Amniotic epithelial cell (primary cell): ENCODE measurements around the gene CRYAA.
"Not testable (repeated sequence)": the region's sequence is repeated elsewhere in the genome, so short reads cannot be mapped to it uniquely, and the experiment has no call there.

ENCODE experiments used
- DNase-seq: peaks from one replicate; pipeline ENCODE4 v3.0.0-alpha.2; 2010; ENCODE audit warnings: low read depth

Gene CRYAA

GRCh38 chr21:43168708-43169107, at the start of gene CRYAA:
Gene CRYAA (plus strand): TSS chr21:43169008. CDS start chr21:43169100, 92 bp downstream.
- not testable (repeated sequence) for DNase-seq

GRCh38 chr21:43130094-43130493, 38.7 kb upstream of the CRYAA start:
- DNase-seq, result not testable (repeated sequence)

GRCh38 chr21:43134520-43134919, 34.3 kb upstream of the CRYAA start:
- not testable (repeated sequence) for DNase-seq

- DNase-seq, result not testable (repeated sequence)
Observed at GRCh38 chr21:43138944-43139343, 29.9 kb upstream of the CRYAA start.

GRCh38 chr21:43141407-43141806, 27.4 kb upstream of the CRYAA start:
- not testable (repeated sequence) for DNase-seq

- DNase-seq, result not testable (repeated sequence)
Observed at GRCh38 chr21:43146637-43147036, 22.2 kb upstream of the CRYAA start.

- DNase-seq, result not testable (repeated sequence)
Observed at GRCh38 chr21:43147999-43148398, 20.8 kb upstream of the CRYAA start.

- not testable (repeated sequence) for DNase-seq
Observed at GRCh38 chr21:43149344-43149743, 19.5 kb upstream of the CRYAA start.

- not testable (repeated sequence) for DNase-seq
Observed at GRCh38 chr21:43153601-43154000, 15.2 kb upstream of the CRYAA start.

- DNase-seq, result not testable (repeated sequence)
Observed at GRCh38 chr21:43159279-43160175, 9.3 kb upstream of the CRYAA start.

GRCh38 chr21:43161826-43162707, 6.7 kb upstream of the CRYAA start:
- not testable (repeated sequence) for DNase-seq

GRCh38 chr21:43162708-43163205, 6.1 kb upstream of the CRYAA start:
- DNase-seq, result not testable (repeated sequence)

GRCh38 chr21:43164823-43165222, 4.0 kb upstream of the CRYAA start:
- not testable (repeated sequence) for DNase-seq

GRCh38 chr21:43165734-43166133, 3.1 kb upstream of the CRYAA start:
- not testable (repeated sequence) for DNase-seq

GRCh38 chr21:43169230-43169886, 550 bp downstream of the CRYAA start:
- not testable (repeated sequence) for DNase-seq

GRCh38 chr21:43169891-43170290, 1.1 kb downstream of the CRYAA start:
- not testable (repeated sequence) for DNase-seq

- DNase-seq, result not testable (repeated sequence)
Observed at GRCh38 chr21:43172812-43173211, 4.0 kb downstream of the CRYAA start.

GRCh38 chr21:43173438-43173837, 4.6 kb downstream of the CRYAA start:
- not testable (repeated sequence) for DNase-seq

- DNase-seq, result not testable (repeated sequence)
Observed at GRCh38 chr21:43173930-43174329, 5.1 kb downstream of the CRYAA start.

- DNase-seq, result not testable (repeated sequence)
Observed at GRCh38 chr21:43174998-43175397, 6.2 kb downstream of the CRYAA start.

- DNase-seq, result not testable (repeated sequence)
Observed at GRCh38 chr21:43176621-43177020, 7.8 kb downstream of the CRYAA start.
